PC-9 (cell line): Measurements from ENCODE around the gene AGRN. TPM values are rescaled to one million over a fixed set of nuclear protein-coding genes. Genes with fewer than 3 reads are reported as not detected.
A peak's percentile ranks its signal among the peaks of the same experiment; 100 is the strongest.

Experiments
- Bru-seq: library from RNA; stranded (reverse); fragments of 400-500 nt; gene quantifications from one replicate; lab custom pipeline; 2021; lab: Mats Ljungman, UMichigan
- BruChase-seq, 2 experiments: library from RNA; stranded (reverse); fragments of 400-500 nt; gene quantifications; one replicate each; lab custom pipeline; 2021; lab: Mats Ljungman, UMichigan
- BruUV-seq: library from RNA; stranded (reverse); fragments of 400-500 nt; replicated peaks from 2 replicates; lab custom pipeline; 2021; lab: Mats Ljungman, UMichigan
- CTCF ChIA-PET: fragments of 300-600 bp; sonication (Branson Sonifier 250); formaldehyde crosslinking; loops from one replicate; lab custom pipeline; 2022; ENCODE audit warnings: antibody characterized with exemption; lab: Charles Lee
- POLR2A ChIA-PET: fragments of 300-600 bp; sonication (Branson Sonifier 250); formaldehyde crosslinking; loops from one replicate; lab custom pipeline; 2022; ENCODE audit warnings: antibody characterized with exemption; ENCODE audit not compliant: unreplicated experiment; lab: Charles Lee
- DNase-seq, 2 experiments: peaks; one replicate each; pipeline versions ENCODE4 v3.0.0 to v3.0.0-alpha.2; 2015 to 2022; ENCODE audit warnings: mixed read lengths in 1 of 2
- H2AFZ ChIP-seq: fragments of 200-600 bp; sonication (generic); 2 replicates; pipeline ENCODE4 v1.8.1; 2017; ENCODE audit warnings: antibody characterized with exemption
- H3F3A ChIP-seq: fragments of 200-600 bp; sonication (generic); 2 replicates; pipeline ENCODE4 v1.8.1; 2017; ENCODE audit warnings: antibody characterized with exemption, mild to moderate bottlenecking, low read depth; ENCODE audit not compliant: insufficient read depth
- H3K27ac ChIP-seq: fragments of 200-600 bp; sonication (generic); 2 replicates; pipeline ENCODE4 v1.6.1; 2016; ENCODE audit warnings: mixed run types
- H3K27me3 ChIP-seq: fragments of 200-600 bp; sonication (generic); 2 replicates; pipeline ENCODE4 v1.6.1; 2016; ENCODE audit warnings: low read depth, mixed run types; ENCODE audit not compliant: insufficient read depth
- H3K36me3 ChIP-seq: fragments of 200-600 bp; sonication (generic); 2 replicates; pipeline ENCODE4 v1.6.1; 2016; ENCODE audit warnings: low read depth, mixed run types
- H3K4me1 ChIP-seq: fragments of 200-600 bp; sonication (generic); replicated peaks from 2 replicates; pipeline ENCODE4 v1.6.1; 2016; ENCODE audit warnings: mixed run types; ENCODE audit not compliant: insufficient read depth
- H3K4me2 ChIP-seq: fragments of 200-600 bp; sonication (generic); 2 replicates; pipeline ENCODE4 v1.6.1; 2017; ENCODE audit warnings: mixed run types
- H3K4me3 ChIP-seq: fragments of 200-600 bp; sonication (generic); 2 replicates; pipeline ENCODE4 v1.6.1; 2016; ENCODE audit warnings: mixed run types
- H3K79me2 ChIP-seq: fragments of 200-600 bp; sonication (generic); 2 replicates; pipeline ENCODE4 v1.6.1; 2017; ENCODE audit warnings: low read depth, mixed run types
- H3K9me2 ChIP-seq: fragments of 200-600 bp; sonication (generic); 2 replicates; pipeline ENCODE4 v1.8.1; 2017; ENCODE audit warnings: mild to moderate bottlenecking; ENCODE audit not compliant: insufficient read depth
- H3K9me3 ChIP-seq: fragments of 200-600 bp; sonication (generic); 2 replicates; pipeline ENCODE4 v1.8.1; 2016; ENCODE audit warnings: low read depth; ENCODE audit not compliant: insufficient read depth
- H4K20me1 ChIP-seq: fragments of 200-600 bp; sonication (generic); 2 replicates; pipeline ENCODE4 v1.8.1; 2017; ENCODE audit not compliant: insufficient read depth
- CTCF ChIP-seq: fragments of 200-600 bp; sonication (generic); conservative IDR thresholded peaks from 2 replicates; pipeline ENCODE4 v1.6.1; 2017; ENCODE audit warnings: mixed run types, antibody characterized with exemption, mild to moderate bottlenecking, moderate library complexity
- EZH2 ChIP-seq: fragments of 200-600 bp; sonication (generic); IDR thresholded peaks from 2 replicates; pipeline ENCODE4 v1.8.0; 2017; ENCODE audit warnings: antibody characterized with exemption, low read depth
- intact Hi-C: fragments of 100-400 bp; cut with micrococcal nuclease; formaldehyde crosslinking; loops from one replicate; pipeline ENCODE4 v1.10.0; 2022; ENCODE audit not compliant: unreplicated experiment
- long read RNA-seq: library from polyadenylated mRNA; stranded (forward); transcript quantifications from one replicate; pipeline ENCODE4 v2.0.0, GENCODE V29; 2022
- total RNA-seq: library from RNA; stranded (reverse); gene quantifications from 2 replicates; pipeline ENCODE4 v1.2.3, GENCODE V29; 2021

Gene AGRN
- total RNA-seq (278 and 381 TPM in 2 replicates), Bru-seq, nascent RNA (percentile 56 among the genes with signal in this experiment), BruChase-seq, experiment 1, labeled RNA remaining after a 2-hour chase (percentile 74 among the genes with signal in this experiment), BruChase-seq, experiment 2, labeled RNA remaining after a 6-hour chase (percentile 88 among the genes with signal in this experiment)
- long read RNA-seq, full-length matches to known transcripts: 13 of 141 reads
- long read RNA-seq, partial matches to known transcripts: 78 of 141 reads
- long read RNA-seq, other reads (novel, unspliced or antisense): 50 of 141 reads

GRCh38 chr1:1020000-1020404 lies at the start of gene AGRN:
Gene AGRN (plus strand): TSS chr1:1020120. CDS start chr1:1020173, 53 bp downstream.
- POLR2A ChIA-PET: interaction anchor here (0.6 kb wide), 2 partner anchors 21 to 245 kb away, joined by 4 to 13 read pairs; no protein-coding TSS in a partner anchor
- Histone ChIP-seq H3K36me3 (no peaks in the 10 kb centered on the region), H3K4me1 (peaks cover 32% of the 10 kb centered on the region), H3K9me3 (no peaks in the 10 kb centered on the region), H4K20me1 (no peaks in the 10 kb centered on the region), H3K79me2 (peaks cover 40% of the 10 kb centered on the region), H3K4me3 (peak within 1 kb of the TSS; percentile 80), H3K27me3 (no peaks in the 10 kb centered on the region), H3K4me2 (peak within 1 kb of the TSS; percentile 95), H3K9me2 (no peaks in the 10 kb centered on the region), H3K27ac (peak within 1 kb of the TSS; percentile 76), H3F3A (peaks cover 40% of the 10 kb centered on the region), H2AFZ (peak within 1 kb of the TSS; percentile 42; the same call in 1 of the 2 replicates)
- no peak for TF ChIP-seq CTCF
- no peak for TF ChIP-seq EZH2
- BruUV-seq: no TSS peak
- DNase-seq: peak in 1 of 2 experiments; percentile 57
- CTCF ChIA-PET: interaction anchor here (0.7 kb wide), 1 partner anchor 54 kb away, joined by 6 read pairs; the partner anchor contains the start of gene RNF223
- intact Hi-C loops: loop anchor here (5.0 kb wide), 1 partner anchor 52 kb away; the partner anchor contains the start of gene RNF223

GRCh38 chr1:970242-970972 lies 49.5 kb upstream of the AGRN start:
- peaks cover 4% of the 10 kb centered on the region; the same call in 1 of the 2 replicates for H3K79me2 ChIP-seq

More at GRCh38 chr1:970242-970972, 49.5 kb upstream of the AGRN start:
- DNase-seq: no peak
- Histone ChIP-seq H2AFZ (no peak overlapping the region), H4K20me1 (no peaks in the 10 kb centered on the region), H3K36me3 (no peaks in the 10 kb centered on the region), H3K9me2 (no peaks in the 10 kb centered on the region), H3K27ac (no peak overlapping the region), H3F3A (peaks cover 42% of the 10 kb centered on the region; the same call in 1 of the 2 replicates), H3K4me1 (peaks cover 20% of the 10 kb centered on the region), H3K4me3 (no peak overlapping the region), H3K4me2 (no peak overlapping the region), H3K9me3 (no peaks in the 10 kb centered on the region), H3K27me3 (no peaks in the 10 kb centered on the region)
- TF ChIP-seq CTCF: no peak
- no peak for TF ChIP-seq EZH2
- intact Hi-C loops: no loop called here
- CTCF ChIA-PET: no interaction called here
- POLR2A ChIA-PET: no interaction called here
- no TSS peak for BruUV-seq
